ENCODE results near the gene SFMBT1. TPM values are rescaled to one million over a fixed set of nuclear protein-coding genes. Genes with fewer than 3 reads are reported as not detected.
A peak's percentile ranks its signal among the peaks of the same experiment; 100 is the strongest.

The SFMBT1 gene
- total RNA-seq, 2 donors from 2014 or later, result 18.8 to 32.0 TPM

- no peak for DNase-seq
- intact Hi-C loops (cut with DNase I, micrococcal nuclease), result no loop called here
- no peak for ATAC-seq
These were observed 141.3 kb downstream of the SFMBT1 start for GRCh38 chr3:52904552-52904951.

DNA sequence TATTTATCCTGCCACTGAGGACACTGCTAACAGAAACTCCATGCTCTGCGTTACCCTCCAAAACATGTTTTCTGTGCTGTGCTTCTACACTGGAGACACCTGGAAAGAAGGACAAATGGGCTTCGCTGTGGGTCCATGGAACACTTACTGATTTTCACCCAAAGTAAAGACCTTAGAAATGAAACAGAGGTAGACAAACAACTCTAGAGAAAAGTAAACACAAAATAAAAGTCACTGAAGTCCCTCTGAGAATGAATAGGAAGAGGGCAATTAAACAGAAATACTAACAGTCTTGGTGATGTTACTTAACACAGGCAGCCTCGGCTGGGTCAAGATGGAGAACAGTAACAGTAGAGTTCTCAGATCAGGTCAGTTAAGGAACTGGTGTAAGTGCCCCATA is 141.9 kb downstream of the SFMBT1 start:
- ATAC-seq (no peak), DNase-seq (no peak)
- intact Hi-C loops (cut with DNase I, micrococcal nuclease), result no loop called here

- peak; percentile 98 for ATAC-seq
- peak; percentile 89 to 90 for DNase-seq
- intact Hi-C loops (cut with DNase I, micrococcal nuclease), result no loop called here
These were observed 148.4 kb downstream of the SFMBT1 start, which contains the start of gene STIMATE for GRCh38 chr3:52897130-52898122. STIMATE (minus strand) TSS chr3:52897548; CDS start chr3:52897450, 98 bp downstream.

DNA sequence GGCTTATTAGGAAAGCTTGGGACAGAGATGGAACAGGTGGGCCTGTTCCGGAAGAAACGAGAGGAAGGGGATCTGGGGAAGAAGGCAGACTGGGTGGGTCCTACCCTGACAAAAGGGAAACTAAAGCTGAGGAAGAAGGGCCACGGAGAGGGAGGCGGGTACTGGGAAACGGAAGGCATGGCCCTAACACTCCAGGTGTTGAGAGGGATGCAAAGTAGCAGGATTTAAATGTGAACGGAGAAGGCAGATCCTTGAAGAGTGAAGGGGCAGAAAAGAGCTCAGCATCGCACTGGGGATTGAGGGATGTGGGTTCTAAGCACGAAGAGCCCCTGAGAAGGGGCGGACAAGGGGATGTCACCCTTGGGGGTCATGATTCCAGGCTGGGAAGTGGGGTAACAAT is 149.3 kb downstream of the SFMBT1 start:
- intact Hi-C loops (cut with DNase I, micrococcal nuclease), result no loop called here
- ATAC-seq (peak; percentile 18), DNase-seq (no peak)

DNA sequence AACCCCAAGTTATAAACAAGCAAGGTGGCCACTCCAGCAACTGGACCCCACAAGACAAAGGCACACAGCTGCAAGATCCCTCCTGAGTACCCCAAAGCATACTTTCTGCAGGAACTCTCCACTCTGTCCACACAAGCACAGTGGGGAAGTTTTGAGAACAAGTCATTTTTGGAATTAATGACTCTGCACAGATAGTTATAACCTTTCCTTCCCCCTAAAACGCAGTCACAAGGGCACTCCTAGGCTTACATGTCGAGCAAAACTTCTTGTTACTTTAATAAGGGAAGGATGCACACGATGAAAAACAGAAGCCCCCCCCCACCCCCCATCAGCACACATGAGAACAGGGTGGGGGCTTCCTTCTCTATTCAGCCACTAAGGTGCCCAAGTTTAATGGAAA is 149.7 kb downstream of the SFMBT1 start:
- intact Hi-C loops (cut with DNase I, micrococcal nuclease), result no loop called here
- DNase-seq (no peak), ATAC-seq (no peak)

DNA sequence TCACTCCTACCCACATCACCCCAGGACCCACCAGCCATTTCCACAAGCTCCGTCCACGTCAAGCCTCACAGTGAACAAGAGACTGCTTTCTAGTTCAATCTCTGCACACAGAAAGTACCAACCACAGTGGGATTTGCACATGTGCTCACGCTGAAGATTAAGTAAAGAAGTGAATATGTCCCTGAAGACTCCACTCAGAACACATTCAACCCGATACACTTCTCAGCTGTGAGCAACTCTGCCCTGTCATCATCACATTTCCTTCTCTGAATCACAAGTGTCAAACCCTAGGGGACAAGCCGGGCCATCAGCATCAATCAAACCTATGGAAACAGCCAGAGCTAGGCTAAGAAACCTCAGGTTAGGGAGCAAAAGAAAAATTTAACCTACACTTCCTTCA is 150.5 kb downstream of the SFMBT1 start:
- DNase-seq (no peak), ATAC-seq (no peak)
- intact Hi-C loops (cut with DNase I, micrococcal nuclease), result no loop called here

GRCh38 chr3:52894756-52895155 is 151.1 kb downstream of the SFMBT1 start:
- DNase-seq, result no peak
- intact Hi-C loops (cut with DNase I, micrococcal nuclease), result no loop called here
- no peak for ATAC-seq

DNA sequence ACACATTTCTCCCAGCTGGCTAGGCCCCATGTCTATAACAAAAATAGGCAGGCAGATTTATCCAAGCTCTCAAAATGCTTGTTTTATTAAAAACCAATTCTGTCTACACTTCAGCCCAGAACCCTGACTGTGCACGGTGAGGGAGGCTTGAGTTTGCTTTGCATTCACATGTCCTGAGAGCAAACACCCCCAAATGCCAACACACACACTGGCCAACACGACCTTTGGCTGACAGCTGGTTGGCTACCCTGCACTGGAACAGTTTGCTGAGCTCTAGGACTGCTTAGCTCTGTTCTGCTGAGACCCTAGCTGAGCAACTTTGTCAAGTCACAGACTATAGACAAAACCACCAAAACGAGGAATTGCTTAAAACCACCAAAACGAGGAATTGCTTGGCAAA is 152.2 kb downstream of the SFMBT1 start:
- no peak for ATAC-seq
- no peak for DNase-seq
- intact Hi-C loops (cut with DNase I, micrococcal nuclease), result no loop called here

DNA sequence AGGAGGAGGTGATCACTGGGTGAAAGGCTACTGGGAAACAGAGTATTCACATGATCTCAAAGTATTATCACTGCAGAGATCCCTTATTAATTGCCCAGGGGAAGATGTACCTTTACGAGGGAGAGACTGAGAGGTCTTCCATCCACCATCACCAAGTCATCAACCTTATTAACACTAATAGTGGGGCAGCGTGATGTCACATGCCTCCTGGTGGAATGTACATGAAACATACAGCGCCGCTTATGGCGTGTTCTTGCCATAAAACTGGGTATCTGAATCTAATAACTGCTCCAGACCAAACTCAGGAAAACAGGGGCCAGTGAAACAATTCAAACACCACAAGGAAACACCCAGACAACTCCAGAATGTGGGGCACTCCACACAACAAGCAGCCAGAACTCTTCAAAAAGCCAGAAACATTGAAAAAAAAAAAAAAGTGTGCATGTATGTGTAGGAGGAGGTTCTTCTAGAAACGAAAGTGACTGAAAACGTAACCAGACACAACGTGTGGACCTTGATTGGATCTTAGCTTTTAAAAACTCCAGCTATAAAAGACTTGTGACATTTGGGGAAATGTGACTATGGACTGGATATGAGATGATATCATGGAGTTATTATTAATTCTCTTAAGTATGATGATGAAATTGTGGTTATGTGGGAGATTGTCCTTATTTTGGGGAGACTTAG is 153.1 kb downstream of the SFMBT1 start:
- no peak for DNase-seq

GRCh38 chr3:52892290-52892624 is 153.6 kb downstream of the SFMBT1 start:
- ATAC-seq (no peak), DNase-seq (no peak)

More for the DNA sequence above, 153.1 kb downstream of the SFMBT1 start:
- no peak for ATAC-seq
- intact Hi-C loops (cut with DNase I, micrococcal nuclease), result no loop called here

GRCh38 chr3:52891615-52892081 is 154.2 kb downstream of the SFMBT1 start:
- ATAC-seq (no peak), DNase-seq (no peak)
- intact Hi-C loops (cut with DNase I, micrococcal nuclease), result no loop called here

More at GRCh38 chr3:52892290-52892624, 153.6 kb downstream of the SFMBT1 start:
- intact Hi-C loops (cut with DNase I, micrococcal nuclease), result no loop called here

- ATAC-seq (no peak), DNase-seq (no peak)
- intact Hi-C loops (cut with DNase I, micrococcal nuclease), result no loop called here
These were observed 154.7 kb downstream of the SFMBT1 start for GRCh38 chr3:52891164-52891563.

GRCh38 chr3:52890735-52891134 is 155.1 kb downstream of the SFMBT1 start:
- ATAC-seq (no peak), DNase-seq (no peak)
- intact Hi-C loops (cut with DNase I, micrococcal nuclease), result no loop called here

DNA sequence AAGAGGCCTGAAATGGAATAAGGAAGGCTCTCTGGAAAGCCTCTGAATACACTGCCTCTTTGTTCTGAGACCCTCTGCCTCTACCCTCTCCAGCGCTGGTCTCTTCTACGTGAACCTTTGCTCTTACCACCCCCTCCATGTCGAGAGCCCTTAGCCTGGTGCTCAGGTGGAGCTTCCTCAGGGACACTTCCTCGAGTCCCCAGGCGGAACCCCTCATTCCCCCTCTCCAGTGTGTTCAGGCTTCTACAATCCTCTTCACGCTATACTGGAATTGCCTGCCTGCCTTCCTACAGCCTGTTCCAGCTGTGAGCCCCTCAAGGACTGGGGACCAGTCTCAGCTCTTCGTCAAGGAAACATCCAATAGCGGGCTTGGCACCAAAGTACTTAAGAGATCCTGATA is 156.0 kb downstream of the SFMBT1 start:
- intact Hi-C loops (cut with DNase I, micrococcal nuclease), result no loop called here
- DNase-seq (no peak), ATAC-seq (no peak)

DNA sequence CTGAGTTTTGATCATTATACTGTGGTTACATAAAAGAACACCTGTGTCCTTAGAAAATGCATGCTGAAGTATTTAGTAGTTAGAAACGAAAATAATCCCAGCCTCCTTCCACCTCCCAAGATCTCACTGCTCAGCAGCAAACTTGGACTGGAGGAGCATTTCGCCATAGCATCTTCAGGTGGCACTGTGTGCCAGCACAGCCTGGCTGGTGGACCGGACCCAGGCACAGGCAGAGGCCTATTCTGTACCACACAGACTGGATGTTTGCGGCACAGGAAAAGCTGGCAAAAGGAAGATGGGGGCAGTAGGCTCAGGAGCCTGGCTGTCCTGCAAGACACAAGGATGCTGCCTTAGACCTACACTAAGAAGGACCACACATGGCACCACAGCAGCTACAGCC is 158.7 kb downstream of the SFMBT1 start:
- DNase-seq (no peak), ATAC-seq (no peak)
- intact Hi-C loops (cut with DNase I, micrococcal nuclease), result no loop called here

DNA sequence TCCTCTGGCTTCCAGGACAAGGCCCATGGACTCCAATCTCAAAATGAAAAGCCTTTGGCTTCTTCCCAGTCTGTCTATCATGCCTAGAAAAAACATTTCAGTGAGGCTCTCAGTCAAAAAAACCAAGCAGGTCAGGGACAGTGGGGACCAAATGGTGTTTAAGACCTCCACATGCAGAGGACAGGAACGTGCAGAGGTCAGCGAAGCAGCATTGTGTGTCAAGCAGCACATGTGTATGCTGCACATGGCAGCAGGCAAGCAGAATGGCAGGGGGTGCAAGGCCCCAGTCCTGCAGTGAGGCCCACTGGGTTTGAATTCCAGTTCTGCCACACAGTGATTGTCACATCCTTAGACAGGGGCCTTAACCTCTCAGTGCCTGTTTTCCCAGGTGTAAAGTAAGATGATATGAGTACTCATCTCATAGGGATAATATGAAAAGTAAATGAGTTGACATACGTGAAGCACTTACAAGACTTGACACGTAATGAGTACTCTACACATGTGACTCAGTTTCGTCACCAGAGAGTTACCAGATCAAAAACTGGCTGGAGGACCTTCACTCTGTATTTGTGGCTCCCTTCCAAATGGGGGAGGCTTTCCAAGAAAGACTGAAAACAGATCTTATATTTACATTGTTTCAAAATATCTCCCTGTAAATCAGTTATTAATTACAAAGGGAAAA is 159.7 kb downstream of the SFMBT1 start:
- DNase-seq, result no peak
- no peak for ATAC-seq
- intact Hi-C loops (cut with DNase I, micrococcal nuclease), result no loop called here

GRCh38 chr3:52882377-52882776 is 163.5 kb downstream of the SFMBT1 start:
- no peak for DNase-seq
- intact Hi-C loops (cut with DNase I, micrococcal nuclease), result no loop called here
- ATAC-seq, result no peak

GRCh38 chr3:52881871-52882270 is 164.0 kb downstream of the SFMBT1 start:
- DNase-seq (no peak), ATAC-seq (no peak)
- intact Hi-C loops (cut with DNase I, micrococcal nuclease), result no loop called here

DNA sequence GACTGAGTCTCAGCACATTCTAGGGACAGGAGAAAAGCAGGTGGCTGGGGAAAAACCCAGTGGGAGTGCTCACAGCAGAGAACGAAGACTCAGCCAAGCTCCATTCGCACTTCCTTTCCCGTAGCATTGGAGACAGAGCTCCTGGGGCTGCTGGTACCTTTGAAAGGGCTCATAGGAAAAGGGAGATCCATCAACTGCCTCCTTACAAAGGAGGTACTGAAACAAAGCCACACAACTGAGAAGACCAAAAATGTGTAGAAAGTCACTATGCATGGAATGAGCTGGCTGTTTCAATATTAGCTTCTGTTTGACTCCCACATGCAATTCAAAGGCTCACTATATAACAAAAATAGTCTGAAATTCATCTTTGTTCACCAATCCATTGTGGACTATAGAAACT is 165.4 kb downstream of the SFMBT1 start:
- intact Hi-C loops (cut with DNase I, micrococcal nuclease), result no loop called here
- no peak for DNase-seq
- no peak for ATAC-seq

Data from left colon (tissue), 2 donors.